Esophagus (tissue), 2 donors: Measurements from ENCODE around the gene SFXN3. TPM values are rescaled to one million over a fixed set of nuclear protein-coding genes. Genes with fewer than 3 reads are reported as not detected.

Source experiments
- H3K27ac ChIP-seq, 2 donors: one replicate each; pipeline ENCODE4 v1.5.1; 2013; ENCODE audit warnings: low read depth in 2 of 2, mild to moderate bottlenecking in 2 of 2, inconsistent platforms in 1 of 2, low read length in 1 of 2, moderate library complexity in 1 of 2
- H3K27me3 ChIP-seq, 2 donors: one replicate each; pipeline ENCODE4 v1.6.1; 2013; ENCODE audit warnings: low read length in 2 of 2, control low read depth in 1 of 2, mild to moderate bottlenecking in 1 of 2; ENCODE audit not compliant: insufficient read depth in 2 of 2, control insufficient read depth in 1 of 2
- H3K36me3 ChIP-seq, 2 donors: one replicate each; pipeline ENCODE4 v1.6.1; 2013; ENCODE audit warnings: low read length in 1 of 2; ENCODE audit not compliant: control insufficient read depth in 2 of 2, insufficient read depth in 2 of 2
- H3K4me1 ChIP-seq, 2 donors: one replicate each; pipeline ENCODE4 v1.6.1; 2013; ENCODE audit warnings: low read length in 1 of 2; ENCODE audit not compliant: control insufficient read depth in 2 of 2, insufficient read depth in 2 of 2
- H3K4me3 ChIP-seq, 2 donors: one replicate each; pipeline ENCODE4 v1.5.1; 2013; ENCODE audit warnings: low read length in 2 of 2, mild to moderate bottlenecking in 2 of 2, low read depth in 1 of 2, moderate library complexity in 1 of 2
- H3K9me3 ChIP-seq, 2 donors: one replicate each; pipeline ENCODE4 v1.6.1; 2013; ENCODE audit warnings: mild to moderate bottlenecking in 2 of 2, low read depth in 1 of 2, low read length in 1 of 2, moderate library complexity in 1 of 2; ENCODE audit not compliant: control insufficient read depth in 2 of 2, insufficient read depth in 1 of 2
- WGBS, 2 donors: extraction: QIAGEN DNeasy Blood & Tissue Kit; methylation state at CpG; one replicate each; pipeline ENCODE4 v1.1.7; 2013; 5-methylcytosine and 5-hydroxymethylcytosine counted together
- polyA plus RNA-seq, 2 donors: library from polyadenylated mRNA; stranded (reverse); fragments of 200-250 nt; gene quantifications; one replicate each; pipeline ENCODE4 v1.2.3, GENCODE V29; 2013
- donor health status: healthy with polysubstance abuse.
- donor health status: Bipolar disorder and iron deficiency.

The SFXN3 gene
- polyA plus RNA-seq, 2 donors = 5.2 to 5.7 TPM

DNA sequence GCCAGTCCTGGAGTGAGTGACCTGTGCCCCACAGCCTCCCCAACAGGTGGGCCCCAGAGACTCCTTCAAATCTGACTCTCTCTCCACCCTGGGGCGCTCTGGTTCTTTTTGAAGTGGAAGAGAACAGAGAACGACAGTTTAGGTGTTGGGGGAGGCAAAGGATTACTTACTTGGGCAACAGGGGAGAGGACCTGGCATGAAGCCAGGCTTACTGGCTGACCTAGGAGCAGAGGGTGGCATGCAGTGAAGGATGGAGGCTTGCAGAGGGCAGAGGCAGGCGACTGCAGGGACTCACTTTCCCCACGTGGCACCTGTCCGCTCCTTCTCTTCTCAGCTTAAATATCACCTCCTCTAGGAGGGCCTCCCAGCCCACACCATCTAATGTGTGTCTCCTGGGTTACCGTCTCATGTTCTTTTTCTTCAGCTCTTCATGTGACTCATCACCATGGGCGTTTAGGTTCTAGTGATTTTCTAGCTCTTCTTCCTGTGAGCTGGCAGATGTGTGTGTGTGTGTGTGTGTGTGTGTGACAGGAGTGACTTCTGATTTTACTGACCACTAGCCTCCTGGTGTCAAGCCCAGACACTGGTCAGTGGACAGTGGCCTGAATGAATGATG, 16.0 kb upstream of the SFXN3 start:
- H3K27me3 ChIP-seq = no peaks in the 10 kb centered on the region
- H3K36me3 ChIP-seq = no peaks in the 10 kb centered on the region
- no peaks in the 10 kb centered on the region for H3K9me3 ChIP-seq
- H3K4me1 ChIP-seq = peaks cover 0 to 3% of the 10 kb centered on the region in 2 donors
- H3K27ac ChIP-seq = no peak overlapping the region
- 31 to 41% methylated on average over 6 to 7 of the region's 7 CpGs for WGBS, 2 donors
- no peak overlapping the region for H3K4me3 ChIP-seq

- no peak overlapping the region for H3K4me3 ChIP-seq
- no peaks in the 10 kb centered on the region for H3K27me3 ChIP-seq
- no peaks in the 10 kb centered on the region for H3K36me3 ChIP-seq
- no peak overlapping the region for H3K27ac ChIP-seq
- H3K9me3 ChIP-seq = no peaks in the 10 kb centered on the region
- H3K4me1 ChIP-seq = peaks cover 0 to 3% of the 10 kb centered on the region in 2 donors
- WGBS, 2 donors = 72 to 75% methylated on average over 7 to 8 of the region's 8 CpGs
Observed at GRCh38 chr10:101015582-101015973, 15.5 kb upstream of the SFXN3 start.

DNA sequence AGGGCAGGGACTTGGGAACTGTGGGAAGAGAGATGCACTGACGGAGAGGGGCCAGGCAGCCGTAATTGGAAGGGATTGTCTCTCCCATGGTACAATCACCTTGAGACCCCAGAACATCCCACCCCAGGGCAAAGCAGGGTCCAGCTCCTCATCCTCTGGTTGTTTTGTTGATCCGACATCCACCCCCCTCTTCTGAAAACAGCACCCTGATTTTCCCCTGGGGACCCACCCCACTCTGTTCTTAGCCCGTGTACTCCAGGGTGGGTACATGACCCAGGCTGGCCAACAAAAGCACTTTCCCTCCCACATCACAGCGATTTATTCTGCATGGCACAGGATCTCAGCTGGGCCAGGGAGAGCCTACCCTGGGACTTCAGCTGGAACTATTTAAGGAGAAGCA, 14.2 kb upstream of the SFXN3 start:
- H3K4me3 ChIP-seq = no peak overlapping the region
- H3K4me1 ChIP-seq = peaks cover 0 to 3% of the 10 kb centered on the region in 2 donors
- no peak overlapping the region for H3K27ac ChIP-seq
- H3K9me3 ChIP-seq = peaks cover 0 to under 1% of the 10 kb centered on the region in 2 donors
- no peaks in the 10 kb centered on the region for H3K27me3 ChIP-seq
- H3K36me3 ChIP-seq = no peaks in the 10 kb centered on the region
- WGBS, 2 donors = 65 to 71% methylated on average over 5 of the region's 5 CpGs

GRCh38 chr10:101018118-101018599, 12.9 kb upstream of the SFXN3 start:
- H3K4me3 ChIP-seq = no peak overlapping the region
- no peak overlapping the region for H3K27ac ChIP-seq
- H3K9me3 ChIP-seq = peaks cover 0 to 2% of the 10 kb centered on the region in 2 donors
- peaks cover 0 to 1% of the 10 kb centered on the region in 2 donors for H3K4me1 ChIP-seq
- H3K27me3 ChIP-seq = no peaks in the 10 kb centered on the region
- 62 to 64% methylated on average over 19 to 20 of the region's 20 CpGs for WGBS, 2 donors
- H3K36me3 ChIP-seq = no peaks in the 10 kb centered on the region

GRCh38 chr10:101018600-101019439, 12.2 kb upstream of the SFXN3 start:
- WGBS, 2 donors = 21 to 22% methylated on average over 44 to 45 of the region's 45 CpGs
- H3K4me3 ChIP-seq = no peak overlapping the region
- H3K27ac ChIP-seq = no peak overlapping the region
- H3K27me3 ChIP-seq = no peaks in the 10 kb centered on the region
- H3K4me1 ChIP-seq = no peaks in the 10 kb centered on the region
- H3K36me3 ChIP-seq = no peaks in the 10 kb centered on the region
- peaks cover 0 to 2% of the 10 kb centered on the region in 2 donors for H3K9me3 ChIP-seq

DNA sequence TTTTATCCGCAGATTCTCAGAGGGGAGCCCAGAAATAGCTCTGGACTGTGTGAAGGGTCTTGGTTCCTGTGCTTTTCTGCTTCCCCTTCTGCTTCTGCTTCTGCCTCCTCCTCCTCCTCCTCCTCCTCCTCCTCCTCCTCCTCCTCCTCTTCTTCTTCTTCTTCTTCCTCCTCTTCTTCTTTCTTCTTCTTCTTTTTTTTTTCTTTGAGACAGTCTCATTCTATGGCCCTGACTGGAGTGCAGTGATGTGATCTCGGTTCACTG, 11.7 kb upstream of the SFXN3 start:
- H3K27ac ChIP-seq = no peak overlapping the region
- H3K27me3 ChIP-seq = no peaks in the 10 kb centered on the region

GRCh38 chr10:101020427-101021075, 10.5 kb upstream of the SFXN3 start:
- Histone ChIP-seq H3K9me3 (peaks cover 0 to 2% of the 10 kb centered on the region in 2 donors), H3K27me3 (no peaks in the 10 kb centered on the region), H3K27ac (no peak overlapping the region), H3K4me3 (no peak overlapping the region), H3K36me3 (no peaks in the 10 kb centered on the region), H3K4me1 (no peaks in the 10 kb centered on the region)
- WGBS, 2 donors = 85% methylated on average over 10 of the region's 10 CpGs

More for the DNA sequence above, 11.7 kb upstream of the SFXN3 start:
- no peaks in the 10 kb centered on the region for H3K36me3 ChIP-seq
- H3K4me3 ChIP-seq = no peak overlapping the region
- no peaks in the 10 kb centered on the region for H3K4me1 ChIP-seq
- 45 to 49% methylated on average over 2 of the region's 2 CpGs for WGBS, 2 donors
- peaks cover 0 to 2% of the 10 kb centered on the region in 2 donors for H3K9me3 ChIP-seq

- peaks cover 0 to 2% of the 10 kb centered on the region in 2 donors for H3K9me3 ChIP-seq
- H3K27me3 ChIP-seq = no peaks in the 10 kb centered on the region
- no peak overlapping the region for H3K4me3 ChIP-seq
- no peak overlapping the region for H3K27ac ChIP-seq
- H3K4me1 ChIP-seq = no peaks in the 10 kb centered on the region
- 68 to 87% methylated on average over 4 of the region's 4 CpGs for WGBS, 2 donors
- no peaks in the 10 kb centered on the region for H3K36me3 ChIP-seq
Observed at GRCh38 chr10:101021239-101021638, 9.8 kb upstream of the SFXN3 start.

- Histone ChIP-seq H3K4me1 (no peaks in the 10 kb centered on the region), H3K9me3 (peaks cover 0 to 2% of the 10 kb centered on the region in 2 donors), H3K4me3 (no peak overlapping the region), H3K36me3 (no peaks in the 10 kb centered on the region), H3K27me3 (no peaks in the 10 kb centered on the region), H3K27ac (no peak overlapping the region)
- WGBS, 2 donors = 87% methylated on average over 11 of the region's 11 CpGs
Observed at GRCh38 chr10:101021692-101022251, 9.3 kb upstream of the SFXN3 start.
